GM12874 (cell line): Measurements from ENCODE around the gene GMDS.

Source experiments
- CTCF ChIP-seq: IDR thresholded peaks from 2 replicates; pipeline ENCODE4 v1.5.1; 2011; ENCODE audit warnings: low read depth, mild to moderate bottlenecking, control low read depth, low read length, moderate library complexity; ENCODE audit not compliant: insufficient read depth

GMDS gene

DNA sequence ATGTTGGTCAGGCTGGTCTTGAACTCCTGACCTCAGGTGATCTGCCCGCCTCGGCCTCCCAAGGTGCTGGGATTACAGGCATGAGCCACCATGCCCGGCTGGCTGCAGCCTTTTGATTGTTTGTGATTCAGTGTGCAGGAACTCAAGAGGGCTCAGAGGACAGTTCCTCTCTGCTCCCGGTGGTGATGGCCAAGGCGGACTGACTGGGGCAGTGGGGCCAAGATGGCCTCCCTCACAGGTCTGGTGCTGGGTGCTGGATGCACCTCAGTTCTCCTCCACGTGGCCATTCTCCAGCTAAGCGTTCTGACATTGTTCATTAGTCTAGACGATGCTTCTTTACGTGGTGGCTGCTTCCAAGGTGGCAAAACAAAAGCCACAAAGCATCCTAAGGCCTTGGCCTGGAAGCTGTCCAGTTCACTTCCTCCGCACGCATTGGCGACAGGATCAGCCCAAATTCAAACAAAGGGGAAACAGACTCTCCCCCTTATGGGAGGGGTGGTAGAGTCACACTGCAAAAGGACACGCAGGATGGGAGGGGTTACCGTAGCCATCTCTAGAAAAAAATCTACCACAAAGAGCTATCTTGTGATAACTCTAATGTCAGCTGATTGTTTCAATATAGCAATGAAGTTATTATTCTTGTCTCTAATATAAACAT lies 488.8 kb downstream of the GMDS start:
- TF ChIP-seq CTCF = no peak

DNA sequence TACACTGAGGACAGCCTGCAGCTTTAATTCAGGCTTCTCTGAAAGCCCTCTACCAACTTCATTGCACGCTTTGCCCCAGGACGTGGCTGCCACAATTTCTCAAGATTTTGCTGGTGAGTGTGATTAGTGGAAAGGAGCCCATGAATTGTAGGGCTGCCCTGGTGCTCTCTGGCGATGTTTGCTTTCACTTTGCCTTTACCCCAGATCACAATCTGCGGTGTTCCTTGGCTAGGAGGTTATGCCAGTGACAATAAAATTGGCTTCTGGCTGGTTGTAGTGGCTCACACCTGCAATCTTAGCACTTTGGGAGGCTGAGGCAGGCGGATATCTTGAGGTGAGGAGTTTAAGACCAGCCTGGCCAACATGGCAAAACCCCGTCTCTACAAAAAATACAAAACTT lies 496.4 kb downstream of the GMDS start:
- no peak for TF ChIP-seq CTCF

DNA sequence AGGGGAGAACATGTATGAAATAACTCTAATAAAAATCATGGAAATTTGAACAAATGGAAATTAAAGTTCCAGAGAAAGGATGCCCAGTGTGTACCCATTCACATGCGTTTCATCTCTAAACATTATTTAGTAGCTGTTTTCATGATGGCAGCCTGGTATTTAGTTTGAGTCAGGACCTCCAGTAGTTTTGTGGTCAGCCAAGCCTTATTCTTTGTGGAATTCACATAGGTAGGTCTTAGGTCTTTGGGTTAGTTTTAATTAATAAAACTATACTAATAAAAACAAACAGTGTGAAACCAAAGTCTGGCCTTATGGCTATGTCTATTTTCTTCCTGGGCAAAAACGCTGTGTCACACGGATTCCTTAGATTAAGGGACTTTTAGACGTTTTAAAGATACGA lies 497.9 kb downstream of the GMDS start:
- TF ChIP-seq CTCF = no peak

DNA sequence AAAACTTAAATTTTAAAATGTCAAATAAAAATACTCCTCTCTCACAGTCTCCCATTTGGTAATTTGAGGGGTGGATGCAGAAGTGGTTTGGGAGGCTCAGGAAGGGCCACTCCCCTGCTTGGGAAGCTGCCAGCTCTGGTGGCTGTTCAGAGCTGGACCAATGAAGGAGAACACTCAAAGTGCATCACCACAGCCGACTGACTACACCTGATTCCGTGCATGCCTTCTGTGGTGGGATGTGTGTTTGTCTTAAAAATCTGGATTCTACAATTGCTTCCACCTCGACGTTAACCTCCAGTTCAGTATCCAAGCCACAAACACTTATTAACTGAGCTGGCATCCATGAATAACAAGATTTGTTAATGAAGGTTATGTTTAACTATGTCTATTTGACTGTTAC lies 498.4 kb downstream of the GMDS start:
- no peak for TF ChIP-seq CTCF

DNA sequence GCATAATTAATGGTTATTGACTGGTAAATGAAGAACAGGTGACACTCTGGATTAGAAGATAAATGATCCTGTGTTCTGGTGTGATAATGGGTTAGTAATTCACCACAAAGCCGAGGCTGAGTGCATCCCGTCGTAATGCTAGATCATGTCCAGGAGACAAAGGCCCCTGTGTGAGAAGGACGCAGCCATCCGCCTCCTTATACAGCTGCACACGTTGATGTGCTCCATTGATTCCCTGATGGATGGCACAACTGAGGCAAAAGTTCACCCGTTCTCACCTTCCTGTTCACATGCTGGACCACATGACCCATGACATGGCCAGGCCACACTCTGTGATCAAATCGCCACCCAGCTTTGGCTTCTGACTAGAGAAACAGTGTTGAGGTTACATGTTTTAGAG lies 499.6 kb downstream of the GMDS start:
- TF ChIP-seq CTCF = no peak

DNA sequence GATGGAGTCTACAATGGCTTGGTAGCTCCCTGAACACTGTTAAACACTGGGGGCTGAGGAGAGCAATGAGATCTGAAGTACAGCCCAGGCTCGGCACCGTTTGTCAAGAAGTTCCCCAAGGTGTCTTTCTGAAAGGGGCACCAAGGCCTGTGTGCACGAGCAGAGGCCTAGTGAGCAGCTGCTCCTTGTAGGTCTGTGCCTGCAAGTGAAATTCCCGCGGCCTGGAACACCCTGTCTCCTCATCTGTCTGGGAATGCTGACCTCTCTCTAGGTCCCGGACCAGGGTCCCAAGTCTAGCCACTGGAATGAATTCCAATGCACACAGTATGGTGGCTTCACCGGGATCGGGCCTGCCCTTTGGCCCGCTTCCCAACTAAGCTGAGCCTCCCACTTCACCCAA lies 500.9 kb downstream of the GMDS start:
- TF ChIP-seq CTCF = no peak

- no peak for TF ChIP-seq CTCF
These were observed 505.7 kb downstream of the GMDS start for GRCh38 chr6:1739680-1740079.
